GM19351 (cell line): ENCODE data around the gene LRRC27.

ENCODE experiments used
- ATAC-seq: cut with Tn5 transposase; IDR thresholded peaks from one replicate; pipeline ENCODE4 v1.9.1; 2021; ENCODE audit warnings: mild to moderate bottlenecking, moderate library complexity; ENCODE audit not compliant: unreplicated experiment

Gene LRRC27

GRCh38 chr10:132355297-132355696 lies 23.3 kb downstream of the LRRC27 start:
- no peak for ATAC-seq

- no peak for ATAC-seq
Observed at GRCh38 chr10:132355754-132356153, 23.8 kb downstream of the LRRC27 start.

- ATAC-seq: no peak
Observed at GRCh38 chr10:132356621-132357195, 24.7 kb downstream of the LRRC27 start.

GRCh38 chr10:132357286-132358058 lies 25.5 kb downstream of the LRRC27 start:
- no peak for ATAC-seq

GRCh38 chr10:132359305-132360040 lies 27.5 kb downstream of the LRRC27 start:
- ATAC-seq: no peak

GRCh38 chr10:132360766-132361447 lies 28.9 kb downstream of the LRRC27 start:
- no peak for ATAC-seq

- ATAC-seq: no peak
Observed at GRCh38 chr10:132361581-132362101, 29.6 kb downstream of the LRRC27 start.

- ATAC-seq: no peak
Observed at GRCh38 chr10:132362151-132362611, 30.2 kb downstream of the LRRC27 start.

- ATAC-seq: no peak
Observed at GRCh38 chr10:132363376-132363775, 31.4 kb downstream of the LRRC27 start.

GRCh38 chr10:132363921-132364593 lies 32.1 kb downstream of the LRRC27 start:
- ATAC-seq: no peak

GRCh38 chr10:132364594-132364970 lies 32.6 kb downstream of the LRRC27 start:
- no peak for ATAC-seq

- ATAC-seq: no peak
Observed at GRCh38 chr10:132365102-132365501, 33.1 kb downstream of the LRRC27 start.

GRCh38 chr10:132366006-132366405 lies 34.0 kb downstream of the LRRC27 start:
- no peak for ATAC-seq

GRCh38 chr10:132366499-132366898 lies 34.5 kb downstream of the LRRC27 start:
- ATAC-seq: no peak

- no peak for ATAC-seq
Observed at GRCh38 chr10:132368391-132368790, 36.4 kb downstream of the LRRC27 start.

GRCh38 chr10:132368881-132369635 lies 37.1 kb downstream of the LRRC27 start:
- ATAC-seq: no peak

GRCh38 chr10:132369636-132370185 lies 37.7 kb downstream of the LRRC27 start:
- ATAC-seq: no peak

- ATAC-seq: no peak
Observed at GRCh38 chr10:132370426-132371340, 38.7 kb downstream of the LRRC27 start.
